SK-N-SH (cell line): Measurements from ENCODE around the gene CST3.
"Not testable (repeated sequence)": the region's sequence is repeated elsewhere in the genome, so short reads cannot be mapped to it uniquely, and the experiment has no call there.

Experiments
- FOXM1 ChIP-seq: IDR thresholded peaks from 2 replicates; pipeline ENCODE4 v1.4.0; 2012; ENCODE audit warnings: low read depth, mild to moderate bottlenecking
- MEF2A ChIP-seq: IDR thresholded peaks from 2 replicates; pipeline ENCODE4 v1.4.0; 2012; ENCODE audit warnings: low read depth, borderline replicate concordance
- MXI1 ChIP-seq: IDR thresholded peaks from 2 replicates; pipeline ENCODE4 v1.6.1; 2012; ENCODE audit warnings: mild to moderate bottlenecking, low read depth, low read length, improper control_type of control experiment
- POLR2AphosphoS5 ChIP-seq: IDR thresholded peaks from 2 replicates; pipeline ENCODE4 v1.6.1; 2012; ENCODE audit warnings: low read depth, low read length
- SIN3A ChIP-seq: IDR thresholded peaks from 2 replicates; pipeline ENCODE4 v1.6.1; 2012; ENCODE audit warnings: low read depth, mild to moderate bottlenecking, low read length, moderate library complexity, borderline replicate concordance
- SMC3 ChIP-seq: IDR thresholded peaks from 2 replicates; pipeline ENCODE4 v1.6.1; 2012; ENCODE audit warnings: low read depth, low read length, improper control_type of control experiment
- TEAD4 ChIP-seq: IDR thresholded peaks from 2 replicates; pipeline ENCODE4 v1.4.0; 2012; ENCODE audit warnings: mild to moderate bottlenecking, borderline replicate concordance; ENCODE audit not compliant: insufficient read depth
- USF1 ChIP-seq: IDR thresholded peaks from 2 replicates; pipeline ENCODE4 v1.4.0; 2012; ENCODE audit warnings: low read depth, borderline replicate concordance
- TF ChIP-seq, protein P1 (sequence below): fragments of 200-600 bp; sonication (generic); IDR thresholded peaks from 2 replicates; pipeline ENCODE4 v1.6.1; 2017; ENCODE audit warnings: antibody characterized with exemption, mild to moderate bottlenecking, moderate library complexity
- TF ChIP-seq, protein P2 (sequence below): fragments of 150-350 bp; IDR thresholded peaks from 2 replicates; pipeline ENCODE4 v1.6.1; 2017; ENCODE audit warnings: antibody characterized with exemption, low read length, low read depth, borderline replicate concordance
- TF ChIP-seq, protein P3 (sequence below): IDR thresholded peaks from 2 replicates; pipeline ENCODE4 v1.4.0; 2012; ENCODE audit warnings: low read depth, borderline replicate concordance
- TF ChIP-seq, protein P4 (sequence below): IDR thresholded peaks from 2 replicates; pipeline ENCODE4 v1.4.0; 2012; ENCODE audit warnings: low read depth

GRCh38 chr20:23659610-23659988, 21.8 kb upstream of the CST3 start:
- TF ChIP-seq, protein P1, sequence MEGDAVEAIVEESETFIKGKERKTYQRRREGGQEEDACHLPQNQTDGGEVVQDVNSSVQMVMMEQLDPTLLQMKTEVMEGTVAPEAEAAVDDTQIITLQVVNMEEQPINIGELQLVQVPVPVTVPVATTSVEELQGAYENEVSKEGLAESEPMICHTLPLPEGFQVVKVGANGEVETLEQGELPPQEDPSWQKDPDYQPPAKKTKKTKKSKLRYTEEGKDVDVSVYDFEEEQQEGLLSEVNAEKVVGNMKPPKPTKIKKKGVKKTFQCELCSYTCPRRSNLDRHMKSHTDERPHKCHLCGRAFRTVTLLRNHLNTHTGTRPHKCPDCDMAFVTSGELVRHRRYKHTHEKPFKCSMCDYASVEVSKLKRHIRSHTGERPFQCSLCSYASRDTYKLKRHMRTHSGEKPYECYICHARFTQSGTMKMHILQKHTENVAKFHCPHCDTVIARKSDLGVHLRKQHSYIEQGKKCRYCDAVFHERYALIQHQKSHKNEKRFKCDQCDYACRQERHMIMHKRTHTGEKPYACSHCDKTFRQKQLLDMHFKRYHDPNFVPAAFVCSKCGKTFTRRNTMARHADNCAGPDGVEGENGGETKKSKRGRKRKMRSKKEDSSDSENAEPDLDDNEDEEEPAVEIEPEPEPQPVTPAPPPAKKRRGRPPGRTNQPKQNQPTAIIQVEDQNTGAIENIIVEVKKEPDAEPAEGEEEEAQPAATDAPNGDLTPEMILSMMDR = not testable (repeated sequence)
- TF ChIP-seq, protein P2, sequence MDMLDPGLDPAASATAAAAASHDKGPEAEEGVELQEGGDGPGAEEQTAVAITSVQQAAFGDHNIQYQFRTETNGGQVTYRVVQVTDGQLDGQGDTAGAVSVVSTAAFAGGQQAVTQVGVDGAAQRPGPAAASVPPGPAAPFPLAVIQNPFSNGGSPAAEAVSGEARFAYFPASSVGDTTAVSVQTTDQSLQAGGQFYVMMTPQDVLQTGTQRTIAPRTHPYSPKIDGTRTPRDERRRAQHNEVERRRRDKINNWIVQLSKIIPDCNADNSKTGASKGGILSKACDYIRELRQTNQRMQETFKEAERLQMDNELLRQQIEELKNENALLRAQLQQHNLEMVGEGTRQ = not testable (repeated sequence)
- not testable (repeated sequence) for TF ChIP-seq POLR2AphosphoS5, USF1, MXI1, SMC3, FOXM1, SIN3A, TEAD4, MEF2A
- TF ChIP-seq, protein P3, sequence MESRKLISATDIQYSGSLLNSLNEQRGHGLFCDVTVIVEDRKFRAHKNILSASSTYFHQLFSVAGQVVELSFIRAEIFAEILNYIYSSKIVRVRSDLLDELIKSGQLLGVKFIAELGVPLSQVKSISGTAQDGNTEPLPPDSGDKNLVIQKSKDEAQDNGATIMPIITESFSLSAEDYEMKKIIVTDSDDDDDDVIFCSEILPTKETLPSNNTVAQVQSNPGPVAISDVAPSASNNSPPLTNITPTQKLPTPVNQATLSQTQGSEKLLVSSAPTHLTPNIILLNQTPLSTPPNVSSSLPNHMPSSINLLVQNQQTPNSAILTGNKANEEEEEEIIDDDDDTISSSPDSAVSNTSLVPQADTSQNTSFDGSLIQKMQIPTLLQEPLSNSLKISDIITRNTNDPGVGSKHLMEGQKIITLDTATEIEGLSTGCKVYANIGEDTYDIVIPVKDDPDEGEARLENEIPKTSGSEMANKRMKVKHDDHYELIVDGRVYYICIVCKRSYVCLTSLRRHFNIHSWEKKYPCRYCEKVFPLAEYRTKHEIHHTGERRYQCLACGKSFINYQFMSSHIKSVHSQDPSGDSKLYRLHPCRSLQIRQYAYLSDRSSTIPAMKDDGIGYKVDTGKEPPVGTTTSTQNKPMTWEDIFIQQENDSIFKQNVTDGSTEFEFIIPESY = not testable (repeated sequence)
- TF ChIP-seq, protein P4, sequence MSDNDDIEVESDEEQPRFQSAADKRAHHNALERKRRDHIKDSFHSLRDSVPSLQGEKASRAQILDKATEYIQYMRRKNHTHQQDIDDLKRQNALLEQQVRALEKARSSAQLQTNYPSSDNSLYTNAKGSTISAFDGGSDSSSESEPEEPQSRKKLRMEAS = not testable (repeated sequence)
